HCT116 (cell line): ENCODE data around the gene TMEM119.

Experiments used
- CEBPB ChIP-seq: IDR thresholded peaks from 2 replicates; pipeline ENCODE4 v1.6.1; 2012; ENCODE audit warnings: low read depth
- EGR1 ChIP-seq: IDR thresholded peaks from 2 replicates; pipeline ENCODE4 v1.6.1; 2012; ENCODE audit warnings: low read depth
- POLR2AphosphoS5 ChIP-seq: IDR thresholded peaks from 2 replicates; pipeline ENCODE4 v1.6.1; 2011; ENCODE audit warnings: mild to moderate bottlenecking, low read depth, low read length, moderate library complexity
- SIN3A ChIP-seq: IDR thresholded peaks from 2 replicates; pipeline ENCODE4 v1.6.1; 2012; ENCODE audit warnings: low read depth
- TCF7L2 ChIP-seq: IDR thresholded peaks from 2 replicates; pipeline ENCODE4 v1.7.0; 2011; ENCODE audit warnings: borderline replicate concordance, inconsistent platforms; ENCODE audit not compliant: insufficient read depth, insufficient read length; ENCODE audit errors: extremely low read depth
- ZFX ChIP-seq: fragments of 450-650 bp; IDR thresholded peaks from 2 replicates; pipeline ENCODE4 v1.6.1; 2017
- TF ChIP-seq, protein P1 (sequence below): IDR thresholded peaks from 2 replicates; pipeline ENCODE4 v1.6.1; 2012; ENCODE audit warnings: low read depth
- TF ChIP-seq, protein P2 (sequence below), 3 experiments: fragments of 200-600 bp in 1 of 3; sonication (generic) in 1 of 3; IDR thresholded peaks in 2 of 3; conservative IDR thresholded peaks in 1 of 3; 2 replicates each; pipeline ENCODE4 v1.5.1; 2012 to 2017; ENCODE audit warnings: low read depth in 2 of 3, low read length in 2 of 3, antibody characterized with exemption in 1 of 3, borderline replicate concordance in 1 of 3, control low read depth in 1 of 3, mild to moderate bottlenecking in 1 of 3, mixed read lengths in 1 of 3, mixed run types in 1 of 3, moderate library complexity in 1 of 3; ENCODE audit not compliant: insufficient read depth in 1 of 3
- TF ChIP-seq, protein P3 (sequence below): IDR thresholded peaks from 2 replicates; pipeline ENCODE4 v1.6.1; 2011; ENCODE audit warnings: mild to moderate bottlenecking, low read length, moderate library complexity; ENCODE audit not compliant: insufficient replicate concordance; ENCODE audit errors: extremely low read depth
- TF ChIP-seq, protein P4 (sequence below): IDR thresholded peaks from 2 replicates; pipeline ENCODE4 v1.6.1; 2012

DNA sequence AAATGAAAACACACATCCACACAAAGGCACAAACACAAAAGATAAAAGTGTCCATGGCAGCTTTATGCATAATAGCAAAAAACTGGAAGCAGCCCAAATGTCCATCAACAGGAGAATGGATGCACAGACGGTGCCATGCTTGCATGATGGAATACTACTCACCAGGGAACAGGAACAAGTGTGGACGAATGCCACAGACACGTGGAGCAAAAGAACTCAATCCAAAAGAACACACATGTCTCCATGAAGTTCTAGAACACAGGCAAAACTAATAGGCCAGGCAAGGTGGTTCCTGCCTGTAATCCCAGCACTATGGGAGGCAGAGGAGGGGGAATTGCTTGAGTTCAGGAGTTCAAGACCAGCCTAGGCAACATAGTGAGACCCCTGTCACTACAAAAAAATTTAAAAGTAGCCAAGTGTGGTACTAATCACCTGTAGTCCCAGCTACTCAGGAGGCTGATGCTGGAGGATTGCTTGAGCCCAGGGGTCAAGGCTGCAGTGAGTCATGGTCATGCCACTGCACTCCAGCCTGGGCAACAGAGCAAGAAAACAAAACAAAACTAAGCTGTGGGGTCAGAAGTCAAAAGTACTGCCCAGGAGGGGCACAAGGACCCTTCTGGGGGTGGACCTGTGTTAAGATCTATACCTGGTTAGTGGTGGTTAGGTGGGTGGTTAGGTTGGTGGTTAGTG is 7.3 kb upstream of the TMEM119 start:
- TF ChIP-seq, protein P1, sequence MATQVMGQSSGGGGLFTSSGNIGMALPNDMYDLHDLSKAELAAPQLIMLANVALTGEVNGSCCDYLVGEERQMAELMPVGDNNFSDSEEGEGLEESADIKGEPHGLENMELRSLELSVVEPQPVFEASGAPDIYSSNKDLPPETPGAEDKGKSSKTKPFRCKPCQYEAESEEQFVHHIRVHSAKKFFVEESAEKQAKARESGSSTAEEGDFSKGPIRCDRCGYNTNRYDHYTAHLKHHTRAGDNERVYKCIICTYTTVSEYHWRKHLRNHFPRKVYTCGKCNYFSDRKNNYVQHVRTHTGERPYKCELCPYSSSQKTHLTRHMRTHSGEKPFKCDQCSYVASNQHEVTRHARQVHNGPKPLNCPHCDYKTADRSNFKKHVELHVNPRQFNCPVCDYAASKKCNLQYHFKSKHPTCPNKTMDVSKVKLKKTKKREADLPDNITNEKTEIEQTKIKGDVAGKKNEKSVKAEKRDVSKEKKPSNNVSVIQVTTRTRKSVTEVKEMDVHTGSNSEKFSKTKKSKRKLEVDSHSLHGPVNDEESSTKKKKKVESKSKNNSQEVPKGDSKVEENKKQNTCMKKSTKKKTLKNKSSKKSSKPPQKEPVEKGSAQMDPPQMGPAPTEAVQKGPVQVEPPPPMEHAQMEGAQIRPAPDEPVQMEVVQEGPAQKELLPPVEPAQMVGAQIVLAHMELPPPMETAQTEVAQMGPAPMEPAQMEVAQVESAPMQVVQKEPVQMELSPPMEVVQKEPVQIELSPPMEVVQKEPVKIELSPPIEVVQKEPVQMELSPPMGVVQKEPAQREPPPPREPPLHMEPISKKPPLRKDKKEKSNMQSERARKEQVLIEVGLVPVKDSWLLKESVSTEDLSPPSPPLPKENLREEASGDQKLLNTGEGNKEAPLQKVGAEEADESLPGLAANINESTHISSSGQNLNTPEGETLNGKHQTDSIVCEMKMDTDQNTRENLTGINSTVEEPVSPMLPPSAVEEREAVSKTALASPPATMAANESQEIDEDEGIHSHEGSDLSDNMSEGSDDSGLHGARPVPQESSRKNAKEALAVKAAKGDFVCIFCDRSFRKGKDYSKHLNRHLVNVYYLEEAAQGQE: no peak
- TF ChIP-seq, protein P2, sequence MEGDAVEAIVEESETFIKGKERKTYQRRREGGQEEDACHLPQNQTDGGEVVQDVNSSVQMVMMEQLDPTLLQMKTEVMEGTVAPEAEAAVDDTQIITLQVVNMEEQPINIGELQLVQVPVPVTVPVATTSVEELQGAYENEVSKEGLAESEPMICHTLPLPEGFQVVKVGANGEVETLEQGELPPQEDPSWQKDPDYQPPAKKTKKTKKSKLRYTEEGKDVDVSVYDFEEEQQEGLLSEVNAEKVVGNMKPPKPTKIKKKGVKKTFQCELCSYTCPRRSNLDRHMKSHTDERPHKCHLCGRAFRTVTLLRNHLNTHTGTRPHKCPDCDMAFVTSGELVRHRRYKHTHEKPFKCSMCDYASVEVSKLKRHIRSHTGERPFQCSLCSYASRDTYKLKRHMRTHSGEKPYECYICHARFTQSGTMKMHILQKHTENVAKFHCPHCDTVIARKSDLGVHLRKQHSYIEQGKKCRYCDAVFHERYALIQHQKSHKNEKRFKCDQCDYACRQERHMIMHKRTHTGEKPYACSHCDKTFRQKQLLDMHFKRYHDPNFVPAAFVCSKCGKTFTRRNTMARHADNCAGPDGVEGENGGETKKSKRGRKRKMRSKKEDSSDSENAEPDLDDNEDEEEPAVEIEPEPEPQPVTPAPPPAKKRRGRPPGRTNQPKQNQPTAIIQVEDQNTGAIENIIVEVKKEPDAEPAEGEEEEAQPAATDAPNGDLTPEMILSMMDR (IDR thresholded peaks at IDR 0.05 in 2 of 3, conservative IDR thresholded peaks at IDR 0.05 in 1 of 3; ENCODE audit: borderline replicate concordance in 1 of 3, insufficient read depth in 1 of 3, low read depth in 2 of 3, low read length in 2 of 3): no peak
- TF ChIP-seq, protein P3, sequence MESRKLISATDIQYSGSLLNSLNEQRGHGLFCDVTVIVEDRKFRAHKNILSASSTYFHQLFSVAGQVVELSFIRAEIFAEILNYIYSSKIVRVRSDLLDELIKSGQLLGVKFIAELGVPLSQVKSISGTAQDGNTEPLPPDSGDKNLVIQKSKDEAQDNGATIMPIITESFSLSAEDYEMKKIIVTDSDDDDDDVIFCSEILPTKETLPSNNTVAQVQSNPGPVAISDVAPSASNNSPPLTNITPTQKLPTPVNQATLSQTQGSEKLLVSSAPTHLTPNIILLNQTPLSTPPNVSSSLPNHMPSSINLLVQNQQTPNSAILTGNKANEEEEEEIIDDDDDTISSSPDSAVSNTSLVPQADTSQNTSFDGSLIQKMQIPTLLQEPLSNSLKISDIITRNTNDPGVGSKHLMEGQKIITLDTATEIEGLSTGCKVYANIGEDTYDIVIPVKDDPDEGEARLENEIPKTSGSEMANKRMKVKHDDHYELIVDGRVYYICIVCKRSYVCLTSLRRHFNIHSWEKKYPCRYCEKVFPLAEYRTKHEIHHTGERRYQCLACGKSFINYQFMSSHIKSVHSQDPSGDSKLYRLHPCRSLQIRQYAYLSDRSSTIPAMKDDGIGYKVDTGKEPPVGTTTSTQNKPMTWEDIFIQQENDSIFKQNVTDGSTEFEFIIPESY: no peak
- TF ChIP-seq, protein P4, sequence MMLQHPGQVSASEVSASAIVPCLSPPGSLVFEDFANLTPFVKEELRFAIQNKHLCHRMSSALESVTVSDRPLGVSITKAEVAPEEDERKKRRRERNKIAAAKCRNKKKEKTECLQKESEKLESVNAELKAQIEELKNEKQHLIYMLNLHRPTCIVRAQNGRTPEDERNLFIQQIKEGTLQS: no peak
- no peak for TF ChIP-seq TCF7L2
- TF ChIP-seq SIN3A: no peak
- no peak for TF ChIP-seq EGR1
- TF ChIP-seq POLR2AphosphoS5: no peak
- TF ChIP-seq ZFX: no peak
- no peak for TF ChIP-seq CEBPB
